ENCODE data around the gene LAPTM5.

The LAPTM5 gene

DNA sequence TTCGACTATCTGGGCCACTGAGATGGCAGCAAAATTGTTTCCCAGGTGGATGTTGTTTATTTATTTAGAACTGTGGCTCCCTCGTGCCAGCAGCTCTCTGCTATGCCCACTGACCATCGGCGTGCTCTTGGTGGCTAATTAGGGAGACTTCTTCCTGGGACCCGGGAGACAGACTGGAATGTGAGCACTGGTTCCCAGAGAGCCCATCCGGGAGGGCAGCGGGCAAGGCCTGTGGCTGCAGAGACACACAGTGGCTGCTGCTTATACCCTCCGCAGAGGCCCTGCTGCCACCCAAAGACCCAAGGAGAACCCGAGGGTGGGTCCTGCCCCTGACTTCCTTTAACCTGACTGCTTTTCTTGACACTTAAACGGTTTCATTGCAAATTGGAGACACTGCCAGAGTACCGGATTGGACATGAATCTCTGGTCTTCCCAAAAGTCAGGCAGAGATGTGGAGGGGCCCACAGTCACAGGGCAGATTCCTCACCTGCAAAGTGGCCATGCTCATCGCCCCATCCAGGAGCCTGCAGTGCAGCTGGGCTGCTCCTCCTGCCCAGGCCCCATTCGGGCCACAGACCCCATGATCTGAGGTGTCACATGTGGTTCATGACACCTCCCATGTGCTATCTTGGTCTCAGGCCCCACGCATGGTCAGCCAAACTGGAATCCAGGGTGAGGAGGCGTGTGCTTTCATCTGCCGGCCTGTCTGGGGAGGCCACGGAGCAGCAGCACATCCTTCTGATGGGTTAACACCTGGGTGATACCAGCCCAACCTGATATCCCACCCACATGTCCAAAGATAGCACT is 28.5 kb downstream of the LAPTM5 start:
- DNase-seq (ENCODE audit: low read depth), result no peak

- DNase-seq (ENCODE audit: low read depth), result no peak
Observed at GRCh38 chr1:30728340-30728739, 29.2 kb downstream of the LAPTM5 start.

GRCh38 chr1:30727824-30728223 is 29.8 kb downstream of the LAPTM5 start:
- DNase-seq (ENCODE audit: low read depth), result no peak

DNA sequence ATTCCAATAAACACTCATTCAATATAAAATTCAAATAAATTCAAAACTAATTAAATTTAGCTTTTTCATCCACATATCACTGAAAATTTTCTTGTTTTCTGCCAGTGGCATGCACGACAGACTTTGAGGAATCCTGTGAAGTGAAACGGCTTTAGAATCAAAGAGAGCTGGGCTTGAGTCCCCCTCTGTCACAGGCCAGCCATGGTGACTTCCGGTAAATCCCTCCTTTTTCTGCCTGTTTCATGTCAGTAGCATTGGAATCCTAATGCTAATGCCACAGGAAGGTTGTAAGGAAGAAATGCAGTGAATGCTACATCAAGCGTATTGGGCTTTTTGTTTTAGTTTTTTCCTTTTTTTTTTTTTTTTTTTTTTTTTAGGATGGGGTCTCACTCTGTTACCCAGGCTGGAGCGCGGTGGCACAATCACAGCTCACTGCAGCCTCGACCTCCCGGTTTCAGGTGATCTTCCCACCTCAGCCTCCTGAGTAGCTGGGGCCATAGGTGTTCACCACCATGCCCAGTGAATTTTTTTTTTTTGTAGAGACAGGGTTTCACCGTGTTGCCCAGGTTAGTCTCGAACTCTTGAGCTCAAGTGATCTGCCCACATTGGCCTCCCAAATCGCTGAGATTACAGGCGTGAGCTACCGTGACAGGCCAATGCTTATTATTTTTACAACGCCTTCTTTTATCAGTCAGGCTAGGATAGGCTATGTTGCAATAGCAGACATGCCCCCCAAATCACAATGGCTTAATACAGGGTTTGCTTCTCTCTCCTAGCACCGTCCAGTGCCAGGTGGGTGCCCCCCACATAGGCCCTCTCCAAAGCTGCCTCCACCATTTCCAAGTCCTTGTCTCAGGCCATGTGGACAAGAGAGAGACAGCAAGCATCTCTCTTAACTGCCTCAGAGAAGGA is 30.5 kb downstream of the LAPTM5 start:
- no peak for DNase-seq (ENCODE audit: low read depth)

DNA sequence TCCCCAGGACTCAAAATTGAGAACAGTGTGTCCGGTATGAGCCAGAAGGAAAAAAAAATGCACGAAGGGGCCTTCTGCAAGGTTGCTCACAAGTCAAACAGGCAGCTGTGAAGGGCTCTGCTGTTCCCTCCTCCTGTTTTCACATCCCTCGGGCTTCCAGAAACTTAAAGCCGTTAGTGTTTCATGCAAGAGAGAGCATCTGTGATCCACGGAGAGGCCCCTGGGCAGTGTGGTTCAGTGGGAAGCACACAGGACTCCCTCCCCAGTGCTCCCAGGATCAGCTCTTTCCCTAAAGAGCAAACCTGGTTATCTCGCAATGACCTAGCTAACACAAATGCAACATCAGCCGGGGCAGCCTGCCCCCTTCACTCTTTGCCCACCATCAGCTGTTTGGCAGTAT is 31.3 kb downstream of the LAPTM5 start:
- no peak for DNase-seq (ENCODE audit: low read depth)

GRCh38 chr1:30725450-30726095 is 32.0 kb downstream of the LAPTM5 start:
- no peak for DNase-seq (ENCODE audit: low read depth)

GRCh38 chr1:30724655-30725421 is 32.7 kb downstream of the LAPTM5 start:
- DNase-seq (ENCODE audit: low read depth), result no peak

- DNase-seq (ENCODE audit: low read depth), result no peak
Observed at GRCh38 chr1:30724175-30724574, 33.4 kb downstream of the LAPTM5 start.

GRCh38 chr1:30723331-30723755 is 34.2 kb downstream of the LAPTM5 start, which contains the start of gene MATN1:
Gene MATN1 (minus strand): TSS chr1:30723585. CDS start chr1:30723551, 34 bp downstream.
- no peak for DNase-seq (ENCODE audit: low read depth)

- no peak for DNase-seq (ENCODE audit: low read depth)
Observed at GRCh38 chr1:30721812-30722537, 35.6 kb downstream of the LAPTM5 start.

GRCh38 chr1:30721341-30721793 is 36.2 kb downstream of the LAPTM5 start:
- no peak for DNase-seq (ENCODE audit: low read depth)

DNA sequence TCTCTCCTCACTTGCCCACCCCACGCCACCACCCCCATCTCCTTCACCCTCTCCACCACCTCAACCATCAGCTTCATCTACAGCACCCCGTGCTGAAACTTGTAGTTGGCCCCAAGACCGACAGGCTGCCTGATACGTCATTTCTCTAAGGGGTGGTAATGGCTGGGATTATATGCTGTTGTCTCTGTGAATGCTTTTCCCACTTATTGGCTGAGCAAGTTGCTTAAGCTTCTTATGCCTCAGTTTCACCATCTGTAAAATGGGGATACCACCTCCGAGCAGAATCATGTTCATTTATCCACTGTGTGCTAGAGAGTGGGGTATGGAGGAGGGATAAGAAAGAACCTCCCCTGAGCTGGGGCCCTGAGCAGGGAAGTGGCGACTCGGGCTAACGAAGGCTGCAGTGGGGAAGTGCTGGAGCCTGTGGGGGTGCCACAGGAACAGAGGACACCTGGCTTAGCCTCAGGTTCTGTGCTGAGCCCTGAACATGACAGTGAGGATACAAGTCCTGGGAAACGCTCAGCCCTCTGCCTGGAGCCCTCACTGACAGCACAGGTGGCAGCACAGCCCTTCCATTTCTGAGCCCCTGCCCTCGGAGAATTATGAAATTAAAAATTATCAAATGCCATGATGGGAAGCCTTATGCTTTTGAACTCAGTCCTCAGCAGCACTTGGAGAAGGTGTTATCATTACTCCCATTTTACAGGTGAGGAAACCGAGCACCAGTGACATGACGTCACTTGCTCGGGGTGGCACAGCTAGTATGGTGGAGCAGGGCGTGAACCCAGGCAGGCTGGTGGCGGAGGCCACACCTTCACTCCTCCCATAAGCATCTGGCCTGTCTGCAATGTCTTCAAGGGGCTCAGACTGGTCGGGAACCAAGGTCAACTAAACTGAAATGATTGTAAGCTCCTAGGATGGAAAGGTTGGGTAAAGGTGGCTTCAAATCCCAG is 37.0 kb downstream of the LAPTM5 start:
- no peak for DNase-seq (ENCODE audit: low read depth)

- DNase-seq (ENCODE audit: low read depth), result peak; percentile 55
Observed at GRCh38 chr1:30719406-30720270, 37.9 kb downstream of the LAPTM5 start.

- peak; percentile 83 for DNase-seq (ENCODE audit: low read depth)
Observed at GRCh38 chr1:30718636-30719405, 38.8 kb downstream of the LAPTM5 start.

DNA sequence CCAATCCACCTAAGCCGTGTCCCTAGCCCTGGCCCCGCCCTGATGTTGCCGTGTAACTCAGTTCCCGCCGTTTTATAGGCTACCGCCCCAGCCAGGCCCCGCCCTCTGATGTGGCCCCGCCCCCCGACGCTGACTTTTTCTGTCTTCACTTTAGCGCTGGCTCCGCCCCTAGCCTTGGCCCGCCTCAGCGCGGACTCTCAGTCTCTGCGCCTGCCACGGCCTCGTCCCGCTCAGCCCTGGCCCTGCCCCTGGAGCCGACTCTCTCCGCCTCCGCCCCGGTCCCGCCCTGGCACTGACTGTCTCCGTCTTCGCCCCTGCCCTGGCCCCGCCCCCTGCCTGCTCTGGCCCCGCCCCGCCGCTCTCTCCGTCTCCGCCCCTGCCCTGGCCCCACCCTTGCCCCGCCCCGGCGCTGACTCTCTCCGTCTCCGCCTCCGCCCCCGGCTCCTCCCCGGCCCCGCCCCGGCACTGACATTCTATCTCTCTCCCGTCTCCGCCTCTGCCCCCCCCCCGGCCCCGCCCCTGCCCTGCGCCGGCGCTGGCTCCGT is 39.4 kb downstream of the LAPTM5 start:
- peak; percentile 78 for DNase-seq (ENCODE audit: low read depth)

DNA sequence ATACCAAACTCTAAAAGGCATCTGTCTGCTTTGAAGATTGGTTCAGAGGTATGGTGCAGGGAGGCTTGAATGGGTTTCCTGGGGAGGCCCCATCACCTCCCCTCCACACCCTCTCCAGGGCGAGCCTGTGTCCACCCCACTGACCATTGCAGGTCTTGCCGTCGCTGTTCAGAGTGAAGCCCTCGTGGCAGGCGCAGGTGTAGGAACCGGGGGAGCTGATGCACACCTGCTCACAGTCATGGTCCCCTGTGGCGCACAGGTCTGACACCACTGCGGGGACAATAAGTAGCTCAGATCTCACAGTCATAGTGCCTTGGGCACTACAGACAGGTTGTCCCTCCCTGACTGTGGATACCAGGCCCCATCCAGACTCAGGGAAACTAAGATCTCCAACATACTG is 40.9 kb downstream of the LAPTM5 start:
- no peak for DNase-seq (ENCODE audit: low read depth)

GRCh38 chr1:30715886-30716285 is 41.7 kb downstream of the LAPTM5 start:
- no peak for DNase-seq (ENCODE audit: low read depth)

DNA sequence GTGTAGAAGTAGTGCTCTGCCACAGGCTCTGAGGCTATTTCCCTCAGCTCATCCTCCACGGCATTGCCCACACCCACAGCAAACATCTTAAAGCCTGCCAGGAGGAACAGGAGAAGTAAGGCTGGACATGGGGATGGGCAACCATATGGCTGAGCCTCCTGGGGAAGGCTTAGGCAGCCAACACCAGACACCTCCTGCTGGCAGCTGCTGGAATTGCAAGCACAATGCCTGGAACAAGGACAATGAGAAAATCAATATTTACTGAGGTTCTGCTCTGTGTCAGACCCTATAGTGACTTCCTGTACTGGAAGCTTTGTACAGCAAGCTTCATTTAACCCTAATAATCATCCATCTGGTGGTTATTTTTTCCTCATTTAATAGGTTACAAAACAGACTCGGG is 42.4 kb downstream of the LAPTM5 start:
- DNase-seq (ENCODE audit: low read depth), result no peak
